ENCODE measurements around the gene NEB. TPM values are rescaled to one million over a fixed set of nuclear protein-coding genes. Genes with fewer than 3 reads are reported as not detected.

The NEB gene
- total and polyA plus RNA-seq, 2 of the 4 experiments (the other 2 are of a cell fraction): under 0.01 TPM; not detected in 1

GRCh38 chr2:151758744-151759143, 24.5 kb upstream of the NEB start:
- BruUV-seq (replicated peaks): no TSS peak

More at GRCh38 chr2:151758744-151759143, 24.5 kb upstream of the NEB start:
- no peak overlapping the region for H2BK15ac ChIP-seq (ENCODE audit: low read depth, low read length)
- ChIA-PET POLR2A (ENCODE audit: unreplicated experiment) (no interaction called here), CTCF (no interaction called here)
- H2AK5ac ChIP-seq (ENCODE audit: low read depth, low read length): no peak overlapping the region
- no CpG with 5 or more reads among the region's 3 CpGs for WGBS, 2 experiments (ENCODE audit: extremely low coverage in 2 of 2, insufficient read length in 1 of 2)
- no peaks in the 10 kb centered on the region for H3K9me1 ChIP-seq (ENCODE audit: insufficient read depth, low read length)
- intact Hi-C loops (cut with micrococcal nuclease): no loop called here
- H3K4me3 ChIP-seq (ENCODE audit: insufficient read depth, low read depth, low read length): no peak overlapping the region
- no peaks in the 10 kb centered on the region for H3K9me3 ChIP-seq (ENCODE audit: control insufficient read depth, insufficient read depth, low read length)
- no peak overlapping the region for H3K4me2 ChIP-seq (ENCODE audit: low read depth, low read length)
- in situ Hi-C loops (cut with MboI; ENCODE audit: low sequenced_read_pairs): no loop called here
- H3K4ac ChIP-seq (ENCODE audit: low read depth, low read length): no peak overlapping the region
- no peak overlapping the region for H2AFZ ChIP-seq (replicated peaks; ENCODE audit: low read length, poor library complexity)
- ATAC-seq (ENCODE audit: low read depth) (no peak), DNase-seq (no peak)
- H3K79me1 ChIP-seq (ENCODE audit: low read depth in 1 of 2, low read length in 2 of 2): no peaks in the 10 kb centered on the region
- no peak overlapping the region for H2BK5ac ChIP-seq (ENCODE audit: low read depth, low read length, poor library complexity, severe bottlenecking)
- H3K56ac ChIP-seq (ENCODE audit: extremely low read depth, insufficient read depth, low read length): no peak overlapping the region
- H3K9ac ChIP-seq (ENCODE audit: low read depth, low read length): no peak overlapping the region
- no peak overlapping the region for H2BK20ac ChIP-seq (ENCODE audit: low read depth, low read length)
- no peaks in the 10 kb centered on the region for H3K4me1 ChIP-seq (ENCODE audit: control insufficient read depth, insufficient read depth, low read length)
- dilution Hi-C loops (cut with HindIII; ENCODE audit: low sequenced_read_pairs, unreplicated experiment): no loop called here
- no peak overlapping the region for H3K27ac ChIP-seq (ENCODE audit: insufficient read depth, low read length)
- TF ChIP-seq POLR2A (IDR thresholded peaks at IDR 0.05; ENCODE audit: low read depth, low read length): no peak
- TF ChIP-seq MXI1 (IDR thresholded peaks at IDR 0.05; ENCODE audit: borderline replicate concordance, low read depth, low read length): no peak
- no peak for TF ChIP-seq USF2 (IDR thresholded peaks at IDR 0.05; ENCODE audit: low read depth, low read length)
- no peak for TF ChIP-seq MAZ (IDR thresholded peaks at IDR 0.05; ENCODE audit: borderline replicate concordance, low read depth, low read length)
- no peak for TF ChIP-seq CHD1 (IDR thresholded peaks at IDR 0.05; ENCODE audit: low read depth, low read length)
- no peak for TF ChIP-seq FOS (IDR thresholded peaks at IDR 0.05; ENCODE audit: low read depth, low read length)
- TF ChIP-seq CEBPB (IDR thresholded peaks at IDR 0.05; ENCODE audit: low read depth, low read length): no peak
- TF ChIP-seq BHLHE40 (IDR thresholded peaks at IDR 0.05; ENCODE audit: low read depth, low read length): no peak
- TF ChIP-seq NFE2L2 (IDR thresholded peaks at IDR 0.05; ENCODE audit: low read depth, low read length): no peak
- no peak for TF ChIP-seq CTCF (conservative IDR thresholded peaks at IDR 0.05; ENCODE audit: low read depth, low read length)
- TF ChIP-seq RCOR1 (IDR thresholded peaks at IDR 0.05; ENCODE audit: insufficient replicate concordance, low read length): no peak
- TF ChIP-seq SMC3 (IDR thresholded peaks at IDR 0.05; ENCODE audit: low read depth, low read length): no peak
- no peak for TF ChIP-seq RFX5 (IDR thresholded peaks at IDR 0.05; ENCODE audit: low read depth, low read length)
- no peak for TF ChIP-seq ELK1 (IDR thresholded peaks at IDR 0.05; ENCODE audit: borderline replicate concordance, low read depth, low read length)
- no peak for TF ChIP-seq MAFK (IDR thresholded peaks at IDR 0.05; ENCODE audit: low read depth, low read length)
- no peak for TF ChIP-seq RAD21 (IDR thresholded peaks at IDR 0.05; ENCODE audit: low read length)
- no peak overlapping the region for H4K8ac ChIP-seq (ENCODE audit: low read depth in 2 of 2, low read length in 2 of 2)
- no peak overlapping the region for H2AK9ac ChIP-seq (replicated peaks; ENCODE audit: low read depth, low read length, poor library complexity)
- H3K23ac ChIP-seq (ENCODE audit: low read depth, low read length): no peak overlapping the region
- no peak overlapping the region for H2BK120ac ChIP-seq (ENCODE audit: low read depth, low read length)
- no peak overlapping the region for H3K18ac ChIP-seq (ENCODE audit: low read depth, low read length)
- H4K5ac ChIP-seq (ENCODE audit: low read depth, low read length): no peak overlapping the region
- H3K36me3 ChIP-seq (ENCODE audit: control insufficient read depth, insufficient read depth, low read length): no peaks in the 10 kb centered on the region
- H3K14ac ChIP-seq (replicated peaks; ENCODE audit: low read depth, low read length): no peak overlapping the region
- H3K27me3 ChIP-seq (ENCODE audit: control insufficient read depth, insufficient read depth, low read length): no peaks in the 10 kb centered on the region; the same call in 1 of the 2 replicates
- no peaks in the 10 kb centered on the region for H4K20me1 ChIP-seq (ENCODE audit: insufficient read depth, low read length)
- H4K91ac ChIP-seq (ENCODE audit: insufficient read depth, low read depth, low read length): no peak overlapping the region

Measured in IMR-90 (cell line).